Sigmoid colon (tissue), 4 donors: Measurements from ENCODE around the gene CCNA2.

ENCODE experiments used
- POLR2AphosphoS5 ChIP-seq, 4 donors: sonication (generic); formaldehyde crosslinking; IDR thresholded peaks; one replicate each; pipeline ENCODE4 v1.6.1; 2017; ENCODE audit warnings: antibody characterized with exemption in 4 of 4
- TF ChIP-seq, protein P1 (sequence below), 4 experiments: fragments of 450-650 bp in 3 of 4; fragments of 200-600 bp in 1 of 4; IDR thresholded peaks; one replicate each; pipeline ENCODE4 v1.5.1; 2016 to 2019; ENCODE audit warnings: antibody characterized with exemption in 4 of 4, mild to moderate bottlenecking in 3 of 4, moderate library complexity in 2 of 4

DNA sequence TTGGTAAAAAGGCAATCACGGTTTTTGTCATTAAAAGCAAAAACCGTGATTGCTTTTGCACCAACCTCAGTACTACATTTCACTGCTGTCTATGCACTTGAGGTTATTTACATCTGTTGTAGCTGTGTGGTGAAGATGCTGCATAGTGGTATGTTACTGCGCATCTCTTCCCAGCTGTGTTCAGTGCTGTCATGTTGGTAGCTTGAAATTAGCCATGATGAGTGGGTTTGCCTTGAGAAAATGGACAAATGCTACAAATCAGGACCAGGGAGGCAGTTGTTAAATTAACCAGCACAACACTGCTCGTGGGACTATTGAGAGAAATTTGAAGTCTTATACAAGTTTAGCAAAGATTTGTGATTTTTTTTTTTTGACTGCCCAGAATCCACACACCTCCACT is 56.5 kb downstream of the CCNA2 start:
- TF ChIP-seq, protein P1, sequence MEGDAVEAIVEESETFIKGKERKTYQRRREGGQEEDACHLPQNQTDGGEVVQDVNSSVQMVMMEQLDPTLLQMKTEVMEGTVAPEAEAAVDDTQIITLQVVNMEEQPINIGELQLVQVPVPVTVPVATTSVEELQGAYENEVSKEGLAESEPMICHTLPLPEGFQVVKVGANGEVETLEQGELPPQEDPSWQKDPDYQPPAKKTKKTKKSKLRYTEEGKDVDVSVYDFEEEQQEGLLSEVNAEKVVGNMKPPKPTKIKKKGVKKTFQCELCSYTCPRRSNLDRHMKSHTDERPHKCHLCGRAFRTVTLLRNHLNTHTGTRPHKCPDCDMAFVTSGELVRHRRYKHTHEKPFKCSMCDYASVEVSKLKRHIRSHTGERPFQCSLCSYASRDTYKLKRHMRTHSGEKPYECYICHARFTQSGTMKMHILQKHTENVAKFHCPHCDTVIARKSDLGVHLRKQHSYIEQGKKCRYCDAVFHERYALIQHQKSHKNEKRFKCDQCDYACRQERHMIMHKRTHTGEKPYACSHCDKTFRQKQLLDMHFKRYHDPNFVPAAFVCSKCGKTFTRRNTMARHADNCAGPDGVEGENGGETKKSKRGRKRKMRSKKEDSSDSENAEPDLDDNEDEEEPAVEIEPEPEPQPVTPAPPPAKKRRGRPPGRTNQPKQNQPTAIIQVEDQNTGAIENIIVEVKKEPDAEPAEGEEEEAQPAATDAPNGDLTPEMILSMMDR (IDR thresholded peaks at IDR 0.05) = no peak
- no peak for TF ChIP-seq POLR2AphosphoS5 (IDR thresholded peaks at IDR 0.05)
